B cell (primary cell): ENCODE results near the gene CNR1. TPM values are rescaled to one million over a fixed set of nuclear protein-coding genes. Genes with fewer than 3 reads are reported as not detected.

Experiments used
- ATAC-seq: fragments of 200-7000 bp; cut with Tn5 transposase; one replicate; pipeline ENCODE4 v1.10.0; 2021; ENCODE audit warnings: low read depth, mild to moderate bottlenecking, moderate number of reproducible peaks, moderate library complexity
- CTCF ChIA-PET: fragments of 350-600 bp; sonication (Branson Sonifier 250); formaldehyde crosslinking; loops from one replicate; lab custom pipeline; 2021; ENCODE audit warnings: antibody characterized with exemption, inconsistent platforms; lab: Charles Lee
- POLR2A ChIA-PET: fragments of 350-600 bp; sonication (Branson Sonifier 250); formaldehyde crosslinking; loops from one replicate; lab custom pipeline; 2021; ENCODE audit warnings: antibody characterized with exemption; lab: Charles Lee
- DNase-seq: peaks from one replicate; pipeline ENCODE4 v3.0.0; 2013
- H2AFZ ChIP-seq: 2 replicates; pipeline ENCODE4 v1.6.1; 2012; ENCODE audit warnings: mild to moderate bottlenecking, low read depth, low read length; ENCODE audit not compliant: insufficient read depth, poor library complexity, severe bottlenecking
- H3K27ac ChIP-seq, 2 donors: 1 replicate in 1 of 2; 2 replicates in 1 of 2; pipeline ENCODE4 v1.5.1; 2012 to 2013; ENCODE audit warnings: low read length in 2 of 2, mild to moderate bottlenecking in 2 of 2, moderate library complexity in 1 of 2
- H3K27me3 ChIP-seq, 4 experiments: fragments of 200-600 bp in 1 of 4; sonication (generic) in 1 of 4; replicated peaks in 1 of 4; 1 replicate in 2 of 4; 2 replicates in 2 of 4; pipeline versions ENCODE4 v1.6.1 to v1.7.0; 2013 to 2016; ENCODE audit warnings: low read length in 3 of 4, mild to moderate bottlenecking in 2 of 4, mixed read lengths in 1 of 4, moderate library complexity in 1 of 4; ENCODE audit not compliant: insufficient read depth in 4 of 4, control insufficient read depth in 3 of 4; ENCODE audit errors: control extremely low read depth in 1 of 4
- H3K36me3 ChIP-seq, 2 experiments: replicated peaks in 1 of 2; 1 replicate in 1 of 2; 2 replicates in 1 of 2; pipeline versions ENCODE4 v1.6.1 to v1.7.1; 2013; ENCODE audit warnings: low read length in 1 of 2; ENCODE audit not compliant: insufficient read depth in 2 of 2, control insufficient read depth in 1 of 2; ENCODE audit errors: control extremely low read depth in 1 of 2, extremely low read depth in 1 of 2
- H3K4me1 ChIP-seq, 2 donors: fragments of 200-600 bp in 1 of 2; sonication (generic) in 1 of 2; 1 replicate in 1 of 2; 2 replicates in 1 of 2; pipeline versions ENCODE4 v1.5.1 to v1.6.1; 2013 to 2017; ENCODE audit warnings: low read length in 2 of 2; ENCODE audit not compliant: control insufficient read depth in 2 of 2, insufficient read depth in 2 of 2
- H3K4me2 ChIP-seq: replicated peaks from 2 replicates; pipeline ENCODE3; 2012; ENCODE audit warnings: mild to moderate bottlenecking, low read depth, low read length; ENCODE audit not compliant: poor library complexity, severe bottlenecking
- H3K4me3 ChIP-seq, 5 experiments: fragments of 200-600 bp in 1 of 5; sonication (generic) in 1 of 5; 1 replicate in 3 of 5; 2 replicates in 2 of 5; pipeline versions ENCODE4 v1.5.1 to v1.7.0; 2011 to 2016; ENCODE audit warnings: low read length in 4 of 5, mild to moderate bottlenecking in 4 of 5, low read depth in 2 of 5, control low read depth in 1 of 5, moderate library complexity in 1 of 5; ENCODE audit not compliant: insufficient read depth in 1 of 5; ENCODE audit errors: control extremely low read depth in 1 of 5, extremely low read depth in 1 of 5
- H3K79me2 ChIP-seq: fragments of 200-600 bp; sonication (generic); one replicate; pipeline ENCODE4 v1.6.0; 2016; ENCODE audit warnings: low read length; ENCODE audit not compliant: control insufficient read depth, insufficient read depth
- H3K9ac ChIP-seq: fragments of 200-600 bp; sonication (generic); 2 replicates; pipeline ENCODE4 v1.6.1; 2017; ENCODE audit warnings: mild to moderate bottlenecking, low read length, moderate library complexity
- H3K9me3 ChIP-seq, 3 donors: one replicate each; pipeline versions ENCODE4 v1.6.1 to v1.7.1; 2013; ENCODE audit warnings: low read length in 2 of 3; ENCODE audit not compliant: control insufficient read depth in 2 of 3, insufficient read depth in 1 of 3; ENCODE audit errors: control extremely low read depth in 1 of 3
- H4K20me1 ChIP-seq: 2 replicates; pipeline ENCODE4 v1.6.0; 2012; ENCODE audit warnings: mild to moderate bottlenecking, low read length; ENCODE audit not compliant: insufficient read depth, control insufficient read depth, poor library complexity, severe bottlenecking
- H3K27ac Mint-ChIP-seq: one replicate; pipeline ENCODE4 v1.8.0; 2021; ENCODE audit warnings: mixed read lengths
- H3K27me3 Mint-ChIP-seq: one replicate; pipeline ENCODE4 v1.8.0; 2021; ENCODE audit warnings: mixed read lengths
- H3K4me1 Mint-ChIP-seq: one replicate; pipeline ENCODE4 v1.8.0; 2021; ENCODE audit warnings: mixed read lengths
- H3K4me3 Mint-ChIP-seq: one replicate; pipeline ENCODE4 v1.8.0; 2021; ENCODE audit warnings: mixed read lengths
- H3K9me3 Mint-ChIP-seq: one replicate; pipeline ENCODE4 v1.8.0; 2022; ENCODE audit warnings: mixed read lengths; ENCODE audit not compliant: insufficient read depth
- CTCF ChIP-seq: fragments of 200-600 bp; IDR thresholded peaks from one replicate; pipeline ENCODE4 v1.8.0; 2022; ENCODE audit warnings: antibody characterized with exemption, mild to moderate bottlenecking
- EZH2 ChIP-seq: IDR thresholded peaks from 2 replicates; pipeline ENCODE4 v1.6.1; 2012; ENCODE audit warnings: borderline replicate concordance, low read depth, mild to moderate bottlenecking, moderate library complexity, low read length; ENCODE audit not compliant: insufficient read depth, poor library complexity, severe bottlenecking
- WGBS: methylation state at CpG from one replicate; pipeline ENCODE4 v1.1.5; 2013; ENCODE audit warnings: missing lambda C conversion rate; ENCODE audit not compliant: insufficient coverage; 5-methylcytosine and 5-hydroxymethylcytosine counted together
- intact Hi-C: fragments of 100-400 bp; cut with micrococcal nuclease; formaldehyde crosslinking; loops from one replicate; pipeline ENCODE4 v1.10.0; 2022
- polyA plus RNA-seq: library from polyadenylated mRNA; depleted of rRNA; stranded (reverse); fragments of >200 nt; gene quantifications from 2 replicates; pipeline ENCODE4 v1.2.3, GENCODE V29; 2012
- total RNA-seq, 2 donors: library from RNA; stranded (reverse); fragments of 120-200 nt in 1 of 2; gene quantifications; 1 replicate in 1 of 2; 2 replicates in 1 of 2; pipeline versions ENCODE4 v1.2.3 to v1.2.4, GENCODE V29; 2013 to 2022

CNR1 gene
- total and polyA plus RNA-seq, 2 donors (not counting 1 experiment from before 2014, with no cell fraction given), result 8.9 to 28.9 TPM

DNA sequence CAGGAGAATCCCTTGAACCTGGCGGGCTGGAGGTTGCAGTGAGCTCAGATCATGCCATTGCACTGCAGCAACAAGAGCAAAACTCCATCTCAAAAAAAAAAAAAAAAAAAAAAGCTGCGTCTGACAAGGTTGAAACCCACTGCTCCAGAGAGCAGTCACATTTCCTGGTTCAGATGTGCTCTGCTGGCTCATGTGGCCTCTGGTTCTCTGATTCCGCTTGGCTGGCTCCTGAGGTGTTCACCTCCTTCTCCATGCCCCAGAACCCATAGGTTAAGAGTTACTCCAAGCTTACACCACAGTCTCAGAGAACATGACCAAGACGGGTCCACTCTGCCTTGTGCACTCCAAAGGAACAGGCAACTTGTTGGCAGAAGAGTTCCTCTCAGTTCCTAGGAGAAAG is 8.8 kb upstream of the CNR1 start:
- H3K4me2 ChIP-seq, result peak overlapping the region; percentile 38
- POLR2A ChIA-PET, result interaction anchor here (0.6 kb wide), 3 partner anchors 215 to 692 kb away, joined by 3 to 17 read pairs (median 4); no protein-coding TSS in a partner anchor
- H3K27ac ChIP-seq, result no peak overlapping the region
- intact Hi-C loops, result loop anchor here (5.0 kb wide), 1 partner anchor 1018 kb away; the partner anchor contains the start of gene ZNF292
- H3K27me3 ChIP-seq, result no peaks in the 10 kb centered on the region
- H3K9ac ChIP-seq, result no peak overlapping the region
- TF ChIP-seq EZH2 (no peak), CTCF (no peak)
- Mint-ChIP-seq H3K27me3 (no peaks in the 10 kb centered on the region), H3K9me3 (no peaks in the 10 kb centered on the region), H3K4me3 (no peak overlapping the region), H3K27ac (peak overlapping the region; percentile 66), H3K4me1 (peaks cover 49% of the 10 kb centered on the region)
- H4K20me1 ChIP-seq, result no peaks in the 10 kb centered on the region
- no peaks in the 10 kb centered on the region for H3K36me3 ChIP-seq
- no peaks in the 10 kb centered on the region for H3K79me2 ChIP-seq
- CTCF ChIA-PET, result interaction anchor here (0.7 to 1.1 kb wide), 2 partner anchors 343 to 857 kb away, joined by 3 read pairs; no protein-coding TSS in a partner anchor
- no peak overlapping the region for H3K4me3 ChIP-seq
- H3K4me1 ChIP-seq, result peaks cover 39 to 53% of the 10 kb centered on the region in 2 donors
- no peak overlapping the region for H2AFZ ChIP-seq
- H3K9me3 ChIP-seq, result no peaks in the 10 kb centered on the region
- peak; percentile 51 for DNase-seq
- no peak for ATAC-seq
- 85% methylated on average over 2 of the region's 4 CpGs for whole genome bisulfite sequencing

DNA sequence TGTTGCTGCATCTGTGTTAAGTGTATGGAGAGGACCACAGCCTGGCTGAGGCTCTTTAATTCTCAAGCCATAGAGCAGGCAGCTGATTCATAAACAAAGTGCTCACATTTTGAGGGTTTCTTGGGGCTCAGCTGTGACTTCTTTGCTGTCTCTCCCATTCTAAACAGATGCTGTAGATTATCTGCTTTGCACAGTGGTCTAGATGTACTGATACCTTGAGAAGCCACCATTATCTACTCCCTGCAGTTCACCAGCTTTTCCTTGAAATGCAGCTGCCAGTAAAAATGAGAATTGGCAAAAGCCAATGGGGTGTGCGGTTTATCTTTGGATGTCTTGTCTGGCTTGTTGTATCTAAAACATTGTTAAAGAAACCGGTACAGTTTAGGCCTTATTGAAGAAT is 5.2 kb upstream of the CNR1 start:
- H3K27ac Mint-ChIP-seq, result no peak overlapping the region

More for the DNA sequence above, 5.2 kb upstream of the CNR1 start:
- no peak for ATAC-seq
- Histone ChIP-seq H3K9ac (no peak overlapping the region), H3K4me1 (peaks cover 24 to 33% of the 10 kb centered on the region in 2 donors), H4K20me1 (no peaks in the 10 kb centered on the region), H3K36me3 (no peaks in the 10 kb centered on the region), H3K79me2 (peaks cover 3% of the 10 kb centered on the region), H2AFZ (no peak overlapping the region), H3K9me3 (no peaks in the 10 kb centered on the region), H3K27me3 (peaks cover 0 to 11% (median 4%) of the 10 kb centered on the region in 4 experiments), H3K27ac (no peak overlapping the region), H3K4me3 (no peak overlapping the region), H3K4me2 (no peak overlapping the region)
- no peak for DNase-seq
- POLR2A ChIA-PET, result no interaction called here
- H3K27me3 Mint-ChIP-seq, result peaks cover 10% of the 10 kb centered on the region
- TF ChIP-seq CTCF (no peak), EZH2 (no peak)
- H3K9me3 Mint-ChIP-seq, result no peaks in the 10 kb centered on the region
- CTCF ChIA-PET, result interaction anchor here (1.5 to 2.8 kb wide), 2 partner anchors 9 to 243 kb away, joined by 5 to 10 read pairs; no protein-coding TSS in a partner anchor
- WGBS, result 100% methylated on average over 1 of the region's 2 CpGs
- intact Hi-C loops, result no loop called here
- peaks cover 30% of the 10 kb centered on the region for H3K4me1 Mint-ChIP-seq
- H3K4me3 Mint-ChIP-seq, result no peak overlapping the region
